CD4-positive, alpha-beta T cell (primary cell): ENCODE measurements around the gene IRS4. TPM values are rescaled to one million over a fixed set of nuclear protein-coding genes. Genes with fewer than 3 reads are reported as not detected.

Experiments used
- ATAC-seq: fragments of 200-7000 bp; cut with Tn5 transposase; one replicate; pipeline ENCODE4 v1.10.0; 2022; ENCODE audit warnings: mild to moderate bottlenecking; ENCODE audit not compliant: poor library complexity
- CTCF ChIA-PET: fragments of 350-600 bp; sonication (Branson Sonifier 250); formaldehyde crosslinking; loops from one replicate; lab custom pipeline; 2021; ENCODE audit warnings: antibody characterized with exemption, inconsistent platforms; lab: Charles Lee
- POLR2A ChIA-PET: fragments of 350-600 bp; sonication (Branson Sonifier 250); formaldehyde crosslinking; loops from one replicate; lab custom pipeline; 2021; ENCODE audit warnings: antibody characterized with exemption, inconsistent platforms; lab: Charles Lee
- DNase-seq, 14 experiments: peaks; one replicate each; pipeline ENCODE4 v3.0.0-alpha.2; 2013 to 2020; ENCODE audit warnings: mixed read lengths in 2 of 14
- H3K27ac ChIP-seq, 2 donors: one replicate each; pipeline versions ENCODE4 v1.5.1 to v1.7.0; 2013; ENCODE audit warnings: low read length in 2 of 2, low read depth in 1 of 2, mild to moderate bottlenecking in 1 of 2
- H3K27me3 ChIP-seq, 2 experiments: 1 replicate in 1 of 2; 2 replicates in 1 of 2; pipeline versions ENCODE4 v1.6.1 to v1.7.0; 2013; ENCODE audit warnings: low read length in 2 of 2, control low read depth in 1 of 2, mild to moderate bottlenecking in 1 of 2, moderate library complexity in 1 of 2; ENCODE audit not compliant: insufficient read depth in 2 of 2, control insufficient read depth in 1 of 2
- H3K36me3 ChIP-seq: one replicate; pipeline ENCODE4 v1.6.1; 2013; ENCODE audit warnings: low read length, control low read depth; ENCODE audit not compliant: insufficient read depth
- H3K4me1 ChIP-seq: one replicate; pipeline ENCODE4 v1.6.1; 2013; ENCODE audit warnings: low read length, control low read depth; ENCODE audit not compliant: insufficient read depth
- H3K4me3 ChIP-seq: one replicate; pipeline ENCODE4 v1.5.1; 2013; ENCODE audit warnings: mild to moderate bottlenecking, low read length, moderate library complexity
- H3K9me3 ChIP-seq, 2 experiments: 1 replicate in 1 of 2; 2 replicates in 1 of 2; pipeline versions ENCODE4 v1.6.1 to v1.7.0; 2013; ENCODE audit warnings: low read length in 2 of 2, mild to moderate bottlenecking in 2 of 2, control low read depth in 1 of 2, moderate library complexity in 1 of 2; ENCODE audit not compliant: control insufficient read depth in 1 of 2, insufficient read depth in 1 of 2
- H3K27ac Mint-ChIP-seq: one replicate; pipeline ENCODE4 v1.8.0; 2020; ENCODE audit warnings: mixed read lengths
- H3K27me3 Mint-ChIP-seq: one replicate; pipeline ENCODE4 v1.8.0; 2021; ENCODE audit warnings: mixed read lengths
- H3K36me3 Mint-ChIP-seq: one replicate; pipeline ENCODE4 v1.8.0; 2021; ENCODE audit warnings: low read depth, mixed read lengths
- H3K4me1 Mint-ChIP-seq: one replicate; pipeline ENCODE4 v1.8.0; 2021; ENCODE audit warnings: low read depth, mixed read lengths
- H3K4me3 Mint-ChIP-seq: one replicate; pipeline ENCODE4 v1.8.0; 2020; ENCODE audit warnings: mild to moderate bottlenecking, mixed read lengths
- H3K9me3 Mint-ChIP-seq: one replicate; pipeline ENCODE4 v1.8.0; 2020; ENCODE audit warnings: mixed read lengths
- CTCF ChIP-seq: fragments of 200-600 bp; IDR thresholded peaks from one replicate; pipeline ENCODE4 v1.8.0; 2022; ENCODE audit warnings: antibody characterized with exemption, mild to moderate bottlenecking
- intact Hi-C, 2 experiments: fragments of 100-400 bp; cut with DNase I in 1 of 2; cut with micrococcal nuclease in 1 of 2; formaldehyde crosslinking; loops; one replicate each; pipeline versions ENCODE4 v1.15.1 to v1.9.0; 2023 to 2025; cut with DNase I, micrococcal nuclease
- polyA plus RNA-seq, 2 donors: library from polyadenylated mRNA; unstranded; fragments of 120-200 nt; gene quantifications; one replicate each; pipeline ENCODE4 v1.2.1, GENCODE V29; 2013
- total RNA-seq, 174 experiments: library from RNA in 2 of 174; stranded (reverse) in 2 of 174; gene quantifications; one replicate each; pipeline ENCODE4 v1.2.3 and lab custom pipeline; 2021 to 2026

Gene IRS4
- total RNA-seq (not detected), total RNA-seq (lab: John Stamatoyannopoulos, UW) (0 to 0.16 (median 0) reads per million in 172 experiments)
- polyA plus RNA-seq (2013, experiment 1 of 2) = not detected
- not detected for polyA plus RNA-seq (2013, experiment 2 of 2)

GRCh38 chrX:108736509-108737479 lies at the start of gene IRS4:
TSS of gene IRS4 (minus strand) at chrX:108736563.
- Mint-ChIP-seq H3K4me3 (no peak within 1 kb of the TSS), H3K9me3 (no peaks in the 10 kb centered on the region), H3K4me1 (no peaks in the 10 kb centered on the region), H3K27ac (no peak within 1 kb of the TSS), H3K27me3 (peaks cover 38% of the 10 kb centered on the region), H3K36me3 (no peaks in the 10 kb centered on the region)
- Histone ChIP-seq H3K9me3 (peaks cover 0 to 13% of the 10 kb centered on the region in 2 experiments), H3K36me3 (no peaks in the 10 kb centered on the region), H3K27ac (no peak within 1 kb of the TSS), H3K4me1 (no peaks in the 10 kb centered on the region), H3K4me3 (no peak within 1 kb of the TSS), H3K27me3 (peaks cover 13 to 28% of the 10 kb centered on the region in 2 experiments)
- ATAC-seq (no peak), DNase-seq (no peak)
- POLR2A ChIA-PET = no interaction called here
- CTCF ChIA-PET = no interaction called here
- no peak for TF ChIP-seq CTCF
- intact Hi-C loops = no loop called here

- Mint-ChIP-seq H3K27ac (no peak overlapping the region), H3K4me1 (no peaks in the 10 kb centered on the region), H3K36me3 (no peaks in the 10 kb centered on the region), H3K4me3 (no peak overlapping the region), H3K9me3 (no peaks in the 10 kb centered on the region), H3K27me3 (no peaks in the 10 kb centered on the region)
- TF ChIP-seq CTCF = no peak
- H3K36me3 ChIP-seq = no peaks in the 10 kb centered on the region
- ChIA-PET POLR2A (no interaction called here), CTCF (no interaction called here)
- no peaks in the 10 kb centered on the region for H3K9me3 ChIP-seq
- intact Hi-C loops = no loop called here
- ATAC-seq (no peak), DNase-seq (no peak)
- H3K27me3 ChIP-seq = no peaks in the 10 kb centered on the region
- no peaks in the 10 kb centered on the region for H3K4me1 ChIP-seq
- H3K27ac ChIP-seq = no peak overlapping the region
- no peak overlapping the region for H3K4me3 ChIP-seq
These were observed 36.2 kb upstream of the IRS4 start for GRCh38 chrX:108772549-108772948.

DNA sequence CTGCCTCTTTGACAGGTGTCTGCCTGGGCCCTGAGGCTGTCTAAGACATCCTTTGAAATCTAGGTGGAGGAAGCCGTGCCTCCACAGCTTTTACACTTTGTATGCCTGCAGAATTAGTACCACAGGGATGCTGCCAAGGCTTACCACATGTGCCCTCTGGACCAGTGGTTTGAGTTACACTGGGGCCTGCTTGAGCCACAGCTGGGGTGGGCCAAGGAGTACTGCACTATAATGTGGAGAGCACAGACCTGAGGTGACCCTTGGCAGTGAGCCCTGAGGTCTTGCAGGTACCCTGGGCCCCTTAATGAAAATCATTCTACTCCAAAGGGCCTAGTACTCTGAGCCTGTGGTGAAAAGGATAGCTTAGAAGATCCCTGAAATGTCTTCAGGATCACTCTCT lies 27.2 kb upstream of the IRS4 start:
- no peak for ATAC-seq
- no peak for TF ChIP-seq CTCF
- no peaks in the 10 kb centered on the region for H3K36me3 ChIP-seq
- Mint-ChIP-seq H3K4me1 (no peaks in the 10 kb centered on the region), H3K27me3 (no peaks in the 10 kb centered on the region), H3K36me3 (no peaks in the 10 kb centered on the region), H3K27ac (no peak overlapping the region), H3K9me3 (no peaks in the 10 kb centered on the region), H3K4me3 (no peak overlapping the region)
- H3K27me3 ChIP-seq = no peaks in the 10 kb centered on the region
- H3K4me3 ChIP-seq = no peak overlapping the region
- H3K4me1 ChIP-seq = no peaks in the 10 kb centered on the region
- no peak for DNase-seq
- POLR2A ChIA-PET = no interaction called here
- H3K27ac ChIP-seq = no peak overlapping the region
- intact Hi-C loops = no loop called here
- no peaks in the 10 kb centered on the region for H3K9me3 ChIP-seq
- CTCF ChIA-PET = no interaction called here
